Upper lobe of right lung (tissue), 1 donor: Measurements from ENCODE around the gene MRO. TPM values are rescaled to one million over a fixed set of nuclear protein-coding genes. Genes with fewer than 3 reads are reported as not detected.
A peak's percentile ranks its signal among the peaks of the same experiment; 100 is the strongest.

ENCODE experiments used
- ATAC-seq: fragments of 200-7000 bp; cut with Tn5 transposase; one replicate; pipeline ENCODE4 v1.9.1; 2020; ENCODE audit warnings: mild to moderate bottlenecking, moderate library complexity
- DNase-seq: peaks from one replicate; pipeline ENCODE4 v3.0.0-alpha.2; 2020
- H3K27ac ChIP-seq: fragments of 200-600 bp; one replicate; pipeline ENCODE4 v1.8.0; 2022
- H3K27me3 ChIP-seq: fragments of 200-600 bp; one replicate; pipeline ENCODE4 v1.8.0; 2022; ENCODE audit warnings: mild to moderate bottlenecking
- H3K36me3 ChIP-seq: fragments of 200-600 bp; one replicate; pipeline ENCODE4 v1.8.0; 2022
- H3K4me1 ChIP-seq: fragments of 200-600 bp; one replicate; pipeline ENCODE4 v1.8.0; 2022
- H3K4me3 ChIP-seq: fragments of 200-600 bp; one replicate; pipeline ENCODE4 v1.8.0; 2022; ENCODE audit warnings: mild to moderate bottlenecking
- H3K9me3 ChIP-seq: fragments of 200-600 bp; one replicate; pipeline ENCODE4 v1.8.0; 2022
- CTCF ChIP-seq: fragments of 200-600 bp; IDR thresholded peaks from one replicate; pipeline ENCODE4 v1.8.0; 2022; ENCODE audit warnings: antibody characterized with exemption
- intact Hi-C: fragments of 100-400 bp; cut with DNase I; formaldehyde crosslinking; loops from one replicate; pipeline ENCODE4 v1.11.0; 2022
- total RNA-seq: library from RNA; stranded (reverse); fragmentation: NEBNext Ultra II Directional; extraction: Animal tissue kit (Norgen Biotek cat#: 25700); gene quantifications from one replicate; pipeline ENCODE4 v1.2.1, GENCODE V29; 2021
- donor health status: DM: no; HTN: yes; CAD: no; lungs with severe emphysema.

The MRO gene
- total RNA-seq, 1 donor from 2014 or later: 0.20 TPM

- ATAC-seq (no peak), DNase-seq (no peak)
- H3K36me3 ChIP-seq: no peaks in the 10 kb centered on the region
- no peaks in the 10 kb centered on the region for H3K9me3 ChIP-seq
- peaks cover 12% of the 10 kb centered on the region for H3K4me1 ChIP-seq
- H3K27ac ChIP-seq: no peak overlapping the region
- H3K4me3 ChIP-seq: no peak overlapping the region
- H3K27me3 ChIP-seq: no peaks in the 10 kb centered on the region
- TF ChIP-seq CTCF: no peak
- intact Hi-C loops: no loop called here
Measured at GRCh38 chr18:50832754-50833153, 12.9 kb upstream of the MRO start.

- H3K36me3 ChIP-seq: no peaks in the 10 kb centered on the region
- intact Hi-C loops: no loop called here
- DNase-seq (no peak), ATAC-seq (peak; percentile 85)
- H3K27me3 ChIP-seq: no peaks in the 10 kb centered on the region
- H3K4me3 ChIP-seq: no peak overlapping the region
- no peak overlapping the region for H3K27ac ChIP-seq
- no peaks in the 10 kb centered on the region for H3K4me1 ChIP-seq
- TF ChIP-seq CTCF: no peak
- H3K9me3 ChIP-seq: no peaks in the 10 kb centered on the region
Measured at GRCh38 chr18:50830544-50830943, 10.7 kb upstream of the MRO start.

GRCh38 chr18:50829644-50830043 is 9.8 kb upstream of the MRO start:
- ATAC-seq (no peak), DNase-seq (no peak)
- Histone ChIP-seq H3K27me3 (no peaks in the 10 kb centered on the region), H3K4me1 (no peaks in the 10 kb centered on the region), H3K9me3 (no peaks in the 10 kb centered on the region), H3K36me3 (no peaks in the 10 kb centered on the region), H3K4me3 (no peak overlapping the region), H3K27ac (no peak overlapping the region)
- no peak for TF ChIP-seq CTCF
- intact Hi-C loops: no loop called here

- DNase-seq (no peak), ATAC-seq (no peak)
- Histone ChIP-seq H3K4me3 (no peak overlapping the region), H3K27me3 (no peaks in the 10 kb centered on the region), H3K27ac (no peak overlapping the region), H3K4me1 (no peaks in the 10 kb centered on the region), H3K9me3 (no peaks in the 10 kb centered on the region), H3K36me3 (no peaks in the 10 kb centered on the region)
- no peak for TF ChIP-seq CTCF
- intact Hi-C loops: no loop called here
Measured at GRCh38 chr18:50826027-50826426, 6.2 kb upstream of the MRO start.

- no peaks in the 10 kb centered on the region for H3K36me3 ChIP-seq
- no peaks in the 10 kb centered on the region for H3K4me1 ChIP-seq
- ATAC-seq (no peak), DNase-seq (no peak)
- H3K27ac ChIP-seq: no peak overlapping the region
- intact Hi-C loops: no loop called here
- no peak overlapping the region for H3K4me3 ChIP-seq
- TF ChIP-seq CTCF: no peak
- no peaks in the 10 kb centered on the region for H3K27me3 ChIP-seq
- H3K9me3 ChIP-seq: no peaks in the 10 kb centered on the region
Measured at GRCh38 chr18:50825621-50826020, 5.8 kb upstream of the MRO start.

- no peaks in the 10 kb centered on the region for H3K9me3 ChIP-seq
- intact Hi-C loops: no loop called here
- H3K27ac ChIP-seq: no peak overlapping the region
- no peaks in the 10 kb centered on the region for H3K36me3 ChIP-seq
- H3K4me1 ChIP-seq: peaks cover 14% of the 10 kb centered on the region
- TF ChIP-seq CTCF: no peak
- DNase-seq (no peak), ATAC-seq (no peak)
- H3K4me3 ChIP-seq: no peak overlapping the region
- no peaks in the 10 kb centered on the region for H3K27me3 ChIP-seq
Measured at GRCh38 chr18:50822756-50823155, 2.9 kb upstream of the MRO start.
